HepG2 (cell line): Measurements from ENCODE around the gene VNN1. TPM values are rescaled to one million over a fixed set of nuclear protein-coding genes. Genes with fewer than 3 reads are reported as not detected.

ENCODE experiments used
- ATAC-seq: fragments of 200-7000 bp; cut with Tn5 transposase; 3 replicates; pipeline ENCODE4 v1.9.1; 2020; ENCODE audit warnings: mild to moderate bottlenecking, moderate library complexity
- BruUV-seq: library from RNA; stranded (reverse); fragments of 400-500 nt; replicated peaks from 2 replicates; lab custom pipeline; 2021; lab: Mats Ljungman, UMichigan
- CTCF ChIA-PET: fragments of 300-600 bp; formaldehyde crosslinking; extraction: SDS; loops from one replicate; lab custom pipeline; 2021; ENCODE audit warnings: low total read pairs, inconsistent platforms, low intra/inter-chr PET ratio; lab: Yijun Ruan, JAX
- POLR2A ChIA-PET: fragments of 350-600 bp; sonication (Branson Sonifier 250); formaldehyde crosslinking; loops from one replicate; lab custom pipeline; 2020; ENCODE audit warnings: antibody characterized with exemption, inconsistent platforms; lab: Yijun Ruan, JAX
- DNase-seq: peaks from one replicate; pipeline ENCODE4 v3.0.0-alpha.2; 2015; ENCODE audit warnings: low spot score
- FAIRE-seq: peaks from 3 replicates; lab custom pipeline; 2011; peaks lifted over from hg19 to GRCh38; lab: Jason Lieb, UNC
- H2AFZ ChIP-seq: one replicate; pipeline ENCODE4 v1.6.1; 2011; ENCODE audit warnings: low read length, inconsistent platforms
- H3K27ac ChIP-seq: fragments of 300-600 bp; 3 replicates; pipeline ENCODE4 v1.8.0; 2011; ENCODE audit warnings: mixed run types, mild to moderate bottlenecking, mixed read lengths, low read length, inconsistent platforms; ENCODE audit not compliant: insufficient read depth; ENCODE audit errors: extremely low read length
- H3K27me3 ChIP-seq, 2 experiments: fragments of 200-600 bp in 1 of 2; 2 replicates in 1 of 2; 3 replicates in 1 of 2; pipeline versions ENCODE4 v1.6.0 to v1.8.0; 2011; ENCODE audit warnings: low read length in 2 of 2, mild to moderate bottlenecking in 2 of 2, moderate library complexity in 2 of 2, inconsistent platforms in 1 of 2; ENCODE audit not compliant: insufficient read depth in 2 of 2, control insufficient read depth in 1 of 2
- H3K36me3 ChIP-seq, 2 experiments: fragments of 200-600 bp in 1 of 2; replicated peaks in 1 of 2; 2 replicates in 1 of 2; 3 replicates in 1 of 2; pipeline versions ENCODE4 v1.5.1 to v1.8.0; 2011; ENCODE audit warnings: low read length in 2 of 2, inconsistent platforms in 1 of 2; ENCODE audit not compliant: insufficient read depth in 2 of 2, control insufficient read depth in 1 of 2
- H3K4me1 ChIP-seq: 2 replicates; pipeline ENCODE4 v1.5.1; 2012; ENCODE audit warnings: low read length, inconsistent platforms; ENCODE audit not compliant: insufficient read depth
- H3K4me2 ChIP-seq: 2 replicates; pipeline ENCODE4 v1.6.0; 2011; ENCODE audit warnings: low read depth, low read length, inconsistent platforms
- H3K4me3 ChIP-seq, 3 experiments: fragments of 200-600 bp in 1 of 3; sonication (generic), shearing (Covaris generic) in 1 of 3; replicated peaks in 1 of 3; 2 replicates each; pipeline ENCODE4 v1.5.1; 2011 to 2016; ENCODE audit warnings: low read length in 3 of 3, inconsistent platforms in 2 of 3, low read depth in 2 of 3, mild to moderate bottlenecking in 2 of 3, control low read depth in 1 of 3, mixed read lengths in 1 of 3; ENCODE audit not compliant: insufficient read depth in 1 of 3
- H3K79me2 ChIP-seq: one replicate; pipeline ENCODE4 v1.6.1; 2011; ENCODE audit warnings: low read length, inconsistent platforms; ENCODE audit not compliant: insufficient read depth
- H3K9ac ChIP-seq: 2 replicates; pipeline ENCODE4 v1.6.0; 2011; ENCODE audit warnings: mild to moderate bottlenecking, low read depth, low read length, inconsistent platforms; ENCODE audit not compliant: insufficient read depth
- H3K9me3 ChIP-seq: 2 replicates; pipeline ENCODE4 v1.5.1; 2012; ENCODE audit warnings: mild to moderate bottlenecking, low read length
- H4K20me1 ChIP-seq: 2 replicates; pipeline ENCODE4 v1.6.0; 2011; ENCODE audit warnings: inconsistent platforms, mild to moderate bottlenecking, low read length, moderate library complexity; ENCODE audit not compliant: insufficient read depth
- EP300 ChIP-seq, 3 experiments: sonication (generic) in 1 of 3; formaldehyde crosslinking in 1 of 3; IDR thresholded peaks; 2 replicates each; pipeline versions ENCODE4 v1.5.1 to v1.6.1; 2011 to 2020; ENCODE audit warnings: low read depth in 2 of 3, low read length in 2 of 3, borderline replicate concordance in 1 of 3, improper control_type of control experiment in 1 of 3, mild to moderate bottlenecking in 1 of 3, missing genetic modification reagents in 1 of 3, moderate library complexity in 1 of 3
- ESRRA ChIP-seq: sonication (generic); formaldehyde crosslinking; IDR thresholded peaks from 2 replicates; pipeline ENCODE4 v1.5.1; 2020; ENCODE audit warnings: mild to moderate bottlenecking, low read depth, missing genetic modification reagents
- FOSL1 ChIP-seq: sonication (generic); formaldehyde crosslinking; IDR thresholded peaks from 2 replicates; pipeline ENCODE4 v1.9.0; 2021; ENCODE audit warnings: missing genetic modification reagents, borderline replicate concordance
- GABPA ChIP-seq, 2 experiments: IDR thresholded peaks; 2 replicates each; pipeline ENCODE4 v1.6.1; 2011 to 2016; ENCODE audit warnings: low read depth in 2 of 2, low read length in 1 of 2, missing biosample characterization in 1 of 2, missing genetic modification characterization in 1 of 2
- HDAC1 ChIP-seq: sonication (generic); formaldehyde crosslinking; IDR thresholded peaks from 2 replicates; pipeline ENCODE4 v1.5.1; 2020; ENCODE audit warnings: mild to moderate bottlenecking, missing genetic modification reagents
- MED13 ChIP-seq: sonication (generic); formaldehyde crosslinking; IDR thresholded peaks from 2 replicates; pipeline ENCODE4 v1.5.0; 2020; ENCODE audit warnings: missing genetic modification reagents
- RARG ChIP-seq: sonication (generic); formaldehyde crosslinking; IDR thresholded peaks from 2 replicates; pipeline ENCODE4 v1.4.0; 2020; ENCODE audit warnings: low read depth, mild to moderate bottlenecking, missing genetic modification reagents
- RBM22 ChIP-seq: fragments of 200-400 bp; formaldehyde crosslinking; optimal IDR thresholded peaks from 2 replicates; pipeline ENCODE3; 2017; ENCODE audit warnings: mild to moderate bottlenecking, low read length, moderate library complexity
- SALL1 ChIP-seq: sonication (generic); formaldehyde crosslinking; IDR thresholded peaks from 2 replicates; pipeline ENCODE4 v1.8.0; 2022; ENCODE audit warnings: mild to moderate bottlenecking, missing genetic modification reagents
- SAP130 ChIP-seq: IDR thresholded peaks from 2 replicates; pipeline ENCODE4 v1.6.1; 2016; ENCODE audit warnings: low read depth
- SOX6 ChIP-seq, 2 experiments: fragments of 450-650 bp in 1 of 2; sonication (generic) in 1 of 2; formaldehyde crosslinking in 1 of 2; IDR thresholded peaks; 2 replicates each; pipeline versions ENCODE4 v1.4.0 to v1.6.1; 2017 to 2020; ENCODE audit warnings: antibody characterized with exemption in 1 of 2, mild to moderate bottlenecking in 1 of 2, missing genetic modification reagents in 1 of 2
- ZBTB7B ChIP-seq: sonication (generic); formaldehyde crosslinking; IDR thresholded peaks from 2 replicates; pipeline ENCODE4 v1.4.0; 2020; ENCODE audit warnings: missing genetic modification reagents
- ZNF549 ChIP-seq: sonication (generic); formaldehyde crosslinking; IDR thresholded peaks from 2 replicates; pipeline ENCODE4 v1.5.0; 2020; ENCODE audit warnings: missing genetic modification reagents
- ZNF639 ChIP-seq: conservative IDR thresholded peaks from 2 replicates; pipeline ENCODE4 v1.6.1; 2018; ENCODE audit warnings: missing genetic modification reagents
- WGBS: methylation state at CpG from one replicate; pipeline ENCODE4 v1.1.6; 2017; ENCODE audit warnings: low lambda C conversion rate; 5-methylcytosine and 5-hydroxymethylcytosine counted together
- in situ Hi-C: cut with HindIII; loops from 2 replicates; pipeline ENCODE4 v1.10.0; 2017; ENCODE audit warnings: low pct_unique_long_range_greater_than_20kb; ENCODE audit not compliant: extremely low pct_ligation_motif_present
- intact Hi-C: fragments of 100-400 bp; cut with micrococcal nuclease; formaldehyde crosslinking; loops from one replicate; pipeline ENCODE4 v1.10.0; 2022; ENCODE audit not compliant: unreplicated experiment
- polyA plus RNA-seq, 8 experiments: library from polyadenylated mRNA; depleted of rRNA in 3 of 8; stranded (reverse) in 7 of 8; unstranded in 1 of 8; fragments of >200 nt; fragmentation: Illumina TruSeq in 4 of 8; extraction: Trizol in 4 of 8; gene quantifications; 2 replicates each; pipeline versions ENCODE4 v1.2.1 to v1.2.3, GENCODE V29; 2011 to 2016; ENCODE audit warnings: low read depth in 4 of 8, missing spikeins in 1 of 8, mixed read lengths in 1 of 8; ENCODE audit not compliant: insufficient read depth in 1 of 8
- total RNA-seq, 5 experiments: library from RNA; depleted of rRNA; stranded (reverse); fragments of >200 nt; fragmentation: Illumina TruSeq; extraction: Trizol; gene quantifications; 2 replicates each; pipeline ENCODE4 v1.2.3, GENCODE V29; 2016; ENCODE audit warnings: low read depth in 1 of 5
- TF ChIP-seq, protein P1 (sequence below): IDR thresholded peaks from 2 replicates; pipeline ENCODE4 v1.6.1; 2016; ENCODE audit warnings: missing biosample characterization, missing genetic modification reagents, low read depth
- TF ChIP-seq, protein P2 (sequence below): sonication (generic); formaldehyde crosslinking; IDR thresholded peaks from 2 replicates; pipeline ENCODE4 v1.5.1; 2020; ENCODE audit warnings: missing genetic modification reagents, mild to moderate bottlenecking, borderline replicate concordance
- TF ChIP-seq, protein P3 (sequence below): sonication (generic); formaldehyde crosslinking; IDR thresholded peaks from 2 replicates; pipeline ENCODE4 v1.4.0; 2020; ENCODE audit warnings: mild to moderate bottlenecking, missing genetic modification reagents, borderline replicate concordance

Gene VNN1
- total and polyA plus RNA-seq, 2 of the 13 experiments (the other 11 are each of a cell fraction or from before 2014, with no cell fraction given), result 0.62 to 4.0 TPM

- TF ChIP-seq FOSL1 (no peak), ZNF639 (no peak), RBM22 (no peak), ESRRA (CRISPR knock-in tag) (no peak)
- TF ChIP-seq, protein P1, sequence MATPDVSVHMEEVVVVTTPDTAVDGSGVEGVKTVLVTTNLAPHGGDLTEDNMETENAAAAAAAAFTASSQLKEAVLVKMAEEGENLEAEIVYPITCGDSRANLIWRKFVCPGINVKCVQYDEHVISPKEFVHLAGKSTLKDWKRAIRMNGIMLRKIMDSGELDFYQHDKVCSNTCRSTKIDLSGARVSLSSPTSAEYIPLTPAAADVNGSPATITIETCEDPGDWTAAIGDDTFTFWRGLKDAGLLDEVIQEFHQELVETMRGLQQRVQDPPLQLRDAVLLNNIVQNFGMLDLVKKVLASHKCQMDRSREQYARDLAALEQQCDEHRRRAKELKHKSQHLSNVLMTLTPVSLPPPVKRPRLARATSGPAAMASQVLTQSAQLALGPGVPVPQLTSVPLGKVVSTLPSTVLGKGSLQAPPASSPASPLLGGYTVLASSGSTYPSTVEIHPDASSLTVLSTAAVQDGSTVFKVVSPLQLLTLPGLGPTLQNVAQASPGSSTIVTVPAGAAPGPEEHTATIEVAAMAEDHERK, result no peak
- TF ChIP-seq, all 625 proteins: peak for 0
These were observed 17.2 kb upstream of the VNN1 start (continued) for GRCh38 chr6:132731086-132731485.

- Histone ChIP-seq H2AFZ (no peak overlapping the region), H3K4me1 (peaks cover 42% of the 10 kb centered on the region), H3K36me3 (no peaks in the 10 kb centered on the region), H3K4me2 (0 out of 2 replicates have a peak overlapping the region, but pooled peaks have one; percentile 16), H3K9ac (no peak overlapping the region), H3K27ac (no peak overlapping the region), H3K79me2 (no peaks in the 10 kb centered on the region), H3K4me3 (no peak overlapping the region), H3K27me3 (no peaks in the 10 kb centered on the region), H4K20me1 (no peaks in the 10 kb centered on the region), H3K9me3 (no peaks in the 10 kb centered on the region)
- DNase-seq (no peak), ATAC-seq (peak; percentile 57; the same call in 1 of the 3 replicates), FAIRE-seq (no peak)
- 33% methylated on average over 3 of the region's 3 CpGs for WGBS
- in situ Hi-C loops (no loop called here), intact Hi-C loops (no loop called here)
- BruUV-seq, result no TSS peak
- POLR2A ChIA-PET, result no interaction called here
- CTCF ChIA-PET, result no interaction called here
- TF ChIP-seq RARG (CRISPR knock-in tag) (no peak), HDAC1 (CRISPR knock-in tag) (0 out of 2 replicates have a peak, but pooled peaks have one; percentile 34), ZNF549 (CRISPR knock-in tag) (no peak), GABPA (IDR thresholded peaks at IDR 0.05; ENCODE audit: low read depth, low read length) (no peak), GABPA (CRISPR knock-in tag; IDR thresholded peaks at IDR 0.05; ENCODE audit: low read depth) (peak; percentile 45), SAP130 (CRISPR knock-in tag) (peak; percentile 68), SOX6 (IDR thresholded peaks at IDR 0.05) (no peak), SOX6 (CRISPR knock-in tag; IDR thresholded peaks at IDR 0.05) (peak; percentile 20; the same call in 1 of the 2 replicates), EP300 (IDR thresholded peaks at IDR 0.05; ENCODE audit: low read depth in 2 of 2, low read length in 2 of 2) (peak in 1 of 2 experiments; percentile 65; a peak in 1 of 4 replicates), EP300 (CRISPR knock-in tag; IDR thresholded peaks at IDR 0.05; ENCODE audit: borderline replicate concordance) (no peak), ZBTB7B (CRISPR knock-in tag) (no peak), MED13 (CRISPR knock-in tag) (no peak), SALL1 (peak; percentile 33; the same call in 1 of the 2 replicates)
- TF ChIP-seq, protein P2, sequence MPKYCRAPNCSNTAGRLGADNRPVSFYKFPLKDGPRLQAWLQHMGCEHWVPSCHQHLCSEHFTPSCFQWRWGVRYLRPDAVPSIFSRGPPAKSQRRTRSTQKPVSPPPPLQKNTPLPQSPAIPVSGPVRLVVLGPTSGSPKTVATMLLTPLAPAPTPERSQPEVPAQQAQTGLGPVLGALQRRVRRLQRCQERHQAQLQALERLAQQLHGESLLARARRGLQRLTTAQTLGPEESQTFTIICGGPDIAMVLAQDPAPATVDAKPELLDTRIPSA (CRISPR knock-in tag), result no peak
- TF ChIP-seq, protein P3, sequence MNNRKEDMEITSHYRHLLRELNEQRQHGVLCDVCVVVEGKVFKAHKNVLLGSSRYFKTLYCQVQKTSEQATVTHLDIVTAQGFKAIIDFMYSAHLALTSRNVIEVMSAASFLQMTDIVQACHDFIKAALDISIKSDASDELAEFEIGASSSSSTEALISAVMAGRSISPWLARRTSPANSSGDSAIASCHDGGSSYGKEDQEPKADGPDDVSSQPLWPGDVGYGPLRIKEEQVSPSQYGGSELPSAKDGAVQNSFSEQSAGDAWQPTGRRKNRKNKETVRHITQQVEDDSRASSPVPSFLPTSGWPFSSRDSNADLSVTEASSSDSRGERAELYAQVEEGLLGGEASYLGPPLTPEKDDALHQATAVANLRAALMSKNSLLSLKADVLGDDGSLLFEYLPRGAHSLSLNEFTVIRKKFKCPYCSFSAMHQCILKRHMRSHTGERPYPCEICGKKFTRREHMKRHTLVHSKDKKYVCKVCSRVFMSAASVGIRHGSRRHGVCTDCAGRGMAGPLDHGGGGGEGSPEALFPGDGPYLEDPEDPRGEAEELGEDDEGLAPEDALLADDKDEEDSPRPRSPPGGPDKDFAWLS, result no peak
These were observed 16.7 kb upstream of the VNN1 start for GRCh38 chr6:132730560-132730959.
